K562 (cell line): Measurements from ENCODE around the gene RBM20. TPM values are rescaled to one million over a fixed set of nuclear protein-coding genes. Genes with fewer than 3 reads are reported as not detected.

Source experiments
- ARHGAP35 ChIP-seq: fragments of 450-650 bp; IDR thresholded peaks from 2 replicates; pipeline ENCODE4 v1.6.1; 2018; ENCODE audit not compliant: partially characterized antibody
- EP400 ChIP-seq: fragments of 450-650 bp; IDR thresholded peaks from 2 replicates; pipeline ENCODE4 v1.6.1; 2017; ENCODE audit warnings: antibody characterized with exemption, mild to moderate bottlenecking, moderate library complexity
- GTF2F1 ChIP-seq: IDR thresholded peaks from 2 replicates; pipeline ENCODE4 v1.6.1; 2011; ENCODE audit warnings: low read depth, low read length, improper control_type of control experiment
- KDM5B ChIP-seq: fragments of 200-600 bp; sonication (generic); IDR thresholded peaks from 2 replicates; pipeline ENCODE4 v1.6.1; 2012; ENCODE audit warnings: low read depth, mild to moderate bottlenecking, moderate library complexity, low read length, control low read depth, inconsistent platforms; ENCODE audit not compliant: insufficient replicate concordance
- MTA2 ChIP-seq: fragments of 450-650 bp; IDR thresholded peaks from 2 replicates; pipeline ENCODE4 v1.6.1; 2016; ENCODE audit warnings: low read depth
- MXI1 ChIP-seq: IDR thresholded peaks from 2 replicates; pipeline ENCODE4 v1.6.1; 2011; ENCODE audit warnings: low read depth, mild to moderate bottlenecking, improper control_type of control experiment, low read length
- RFX5 ChIP-seq: IDR thresholded peaks from 2 replicates; pipeline ENCODE4 v1.6.1; 2011; ENCODE audit warnings: low read depth, mild to moderate bottlenecking, improper control_type of control experiment, low read length
- SUPT5H ChIP-seq: fragments of 450-650 bp; IDR thresholded peaks from 2 replicates; pipeline ENCODE4 v1.6.1; 2016
- polyA plus RNA-seq, 8 experiments: library from polyadenylated mRNA; depleted of rRNA in 4 of 8; stranded (reverse) in 5 of 8; unstranded in 3 of 8; fragments of >200 nt; fragmentation: Nextera tagmentation in 2 of 8; fragmentation: Illumina TruSeq in 1 of 8; extraction: Ambion mirVana in 2 of 8; extraction: Trizol in 1 of 8; gene quantifications; 2 replicates each; pipeline versions ENCODE4 v1.2.1 to v1.2.3, GENCODE V29; 2011 to 2014; ENCODE audit warnings: inconsistent platforms in 1 of 8, missing spikeins in 1 of 8
- total RNA-seq, 7 experiments: library from RNA; depleted of rRNA in 6 of 7; stranded (reverse); fragments of >200 nt in 6 of 7; fragmentation: Illumina TruSeq in 2 of 7; extraction: Trizol in 2 of 7; gene quantifications; 2 replicates each; pipeline versions ENCODE4 v1.2.1 to v1.2.3, GENCODE V29; 2011 to 2021; ENCODE audit warnings: low replicate concordance in 1 of 7
- TF ChIP-seq, protein P1 (sequence below): fragments of 450-650 bp; IDR thresholded peaks from 2 replicates; pipeline ENCODE4 v1.6.1; 2017; ENCODE audit warnings: antibody characterized with exemption, mild to moderate bottlenecking
- TF ChIP-seq, protein P2 (sequence below): IDR thresholded peaks from 3 replicates; pipeline ENCODE4 v1.6.1; 2011; ENCODE audit warnings: borderline replicate concordance, mild to moderate bottlenecking, moderate library complexity; ENCODE audit not compliant: insufficient read length; ENCODE audit errors: extremely low read depth

RBM20 gene
- total and polyA plus RNA-seq, 9 of the 15 experiments (the other 6 are each of a cell fraction or from before 2014, with no cell fraction given) = 0.63 to 5.7 (median 3.2) TPM

DNA sequence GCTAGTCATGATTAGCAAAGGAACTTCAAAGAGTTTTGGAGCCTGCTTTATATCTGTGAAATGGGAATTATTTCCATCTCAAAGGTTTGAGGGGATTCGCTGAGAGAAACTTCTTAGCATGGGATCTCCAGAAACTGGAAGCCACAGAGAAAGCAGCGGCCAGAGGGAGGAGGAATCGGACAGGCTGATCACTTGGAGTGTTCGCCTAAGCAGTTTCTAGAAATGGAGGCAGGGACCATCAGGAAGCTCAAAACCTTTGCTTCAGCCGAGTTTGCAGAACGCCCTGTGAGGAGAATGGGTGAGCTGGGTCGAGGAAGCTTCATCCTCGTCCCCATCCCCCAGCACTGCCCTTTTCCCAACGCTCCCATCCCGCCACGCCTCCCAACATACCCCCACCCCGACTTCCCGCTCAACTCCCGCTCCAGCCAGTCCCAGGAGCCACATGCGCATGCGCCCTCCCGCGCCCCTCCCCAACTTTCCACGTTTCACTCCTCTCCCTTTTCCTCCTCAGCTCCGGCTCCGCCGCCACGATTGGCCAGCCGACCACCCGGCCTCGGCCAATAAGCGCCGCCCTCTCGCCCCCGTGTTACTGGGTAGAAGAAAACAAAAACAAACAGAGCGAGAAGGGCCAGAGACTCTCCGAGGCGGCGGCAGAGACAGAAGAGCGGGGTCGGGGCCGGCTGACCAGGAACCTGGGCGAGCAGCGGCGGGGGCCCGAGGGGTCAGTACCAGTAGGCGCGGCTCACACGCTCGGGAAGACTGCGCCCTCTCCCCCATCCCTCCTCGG is 227.4 kb downstream of the RBM20 start, which contains the start of gene PDCD4 (continued):
- TF ChIP-seq, protein P1, sequence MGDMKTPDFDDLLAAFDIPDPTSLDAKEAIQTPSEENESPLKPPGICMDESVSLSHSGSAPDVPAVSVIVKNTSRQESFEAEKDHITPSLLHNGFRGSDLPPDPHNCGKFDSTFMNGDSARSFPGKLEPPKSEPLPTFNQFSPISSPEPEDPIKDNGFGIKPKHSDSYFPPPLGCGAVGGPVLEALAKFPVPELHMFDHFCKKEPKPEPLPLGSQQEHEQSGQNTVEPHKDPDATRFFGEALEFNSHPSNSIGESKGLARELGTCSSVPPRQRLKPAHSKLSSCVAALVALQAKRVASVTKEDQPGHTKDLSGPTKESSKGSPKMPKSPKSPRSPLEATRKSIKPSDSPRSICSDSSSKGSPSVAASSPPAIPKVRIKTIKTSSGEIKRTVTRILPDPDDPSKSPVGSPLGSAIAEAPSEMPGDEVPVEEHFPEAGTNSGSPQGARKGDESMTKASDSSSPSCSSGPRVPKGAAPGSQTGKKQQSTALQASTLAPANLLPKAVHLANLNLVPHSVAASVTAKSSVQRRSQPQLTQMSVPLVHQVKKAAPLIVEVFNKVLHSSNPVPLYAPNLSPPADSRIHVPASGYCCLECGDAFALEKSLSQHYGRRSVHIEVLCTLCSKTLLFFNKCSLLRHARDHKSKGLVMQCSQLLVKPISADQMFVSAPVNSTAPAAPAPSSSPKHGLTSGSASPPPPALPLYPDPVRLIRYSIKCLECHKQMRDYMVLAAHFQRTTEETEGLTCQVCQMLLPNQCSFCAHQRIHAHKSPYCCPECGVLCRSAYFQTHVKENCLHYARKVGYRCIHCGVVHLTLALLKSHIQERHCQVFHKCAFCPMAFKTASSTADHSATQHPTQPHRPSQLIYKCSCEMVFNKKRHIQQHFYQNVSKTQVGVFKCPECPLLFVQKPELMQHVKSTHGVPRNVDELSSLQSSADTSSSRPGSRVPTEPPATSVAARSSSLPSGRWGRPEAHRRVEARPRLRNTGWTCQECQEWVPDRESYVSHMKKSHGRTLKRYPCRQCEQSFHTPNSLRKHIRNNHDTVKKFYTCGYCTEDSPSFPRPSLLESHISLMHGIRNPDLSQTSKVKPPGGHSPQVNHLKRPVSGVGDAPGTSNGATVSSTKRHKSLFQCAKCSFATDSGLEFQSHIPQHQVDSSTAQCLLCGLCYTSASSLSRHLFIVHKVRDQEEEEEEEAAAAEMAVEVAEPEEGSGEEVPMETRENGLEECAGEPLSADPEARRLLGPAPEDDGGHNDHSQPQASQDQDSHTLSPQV = peak; percentile 44; the same call in 1 of the 2 replicates
- TF ChIP-seq KDM5B (peak; percentile 63), GTF2F1 (no peak), MTA2 (no peak), ARHGAP35 (no peak), SUPT5H (peak; percentile 75), RFX5 (peak; percentile 94), MXI1 (no peak), EP400 (peak; percentile 68)
- TF ChIP-seq, protein P2, sequence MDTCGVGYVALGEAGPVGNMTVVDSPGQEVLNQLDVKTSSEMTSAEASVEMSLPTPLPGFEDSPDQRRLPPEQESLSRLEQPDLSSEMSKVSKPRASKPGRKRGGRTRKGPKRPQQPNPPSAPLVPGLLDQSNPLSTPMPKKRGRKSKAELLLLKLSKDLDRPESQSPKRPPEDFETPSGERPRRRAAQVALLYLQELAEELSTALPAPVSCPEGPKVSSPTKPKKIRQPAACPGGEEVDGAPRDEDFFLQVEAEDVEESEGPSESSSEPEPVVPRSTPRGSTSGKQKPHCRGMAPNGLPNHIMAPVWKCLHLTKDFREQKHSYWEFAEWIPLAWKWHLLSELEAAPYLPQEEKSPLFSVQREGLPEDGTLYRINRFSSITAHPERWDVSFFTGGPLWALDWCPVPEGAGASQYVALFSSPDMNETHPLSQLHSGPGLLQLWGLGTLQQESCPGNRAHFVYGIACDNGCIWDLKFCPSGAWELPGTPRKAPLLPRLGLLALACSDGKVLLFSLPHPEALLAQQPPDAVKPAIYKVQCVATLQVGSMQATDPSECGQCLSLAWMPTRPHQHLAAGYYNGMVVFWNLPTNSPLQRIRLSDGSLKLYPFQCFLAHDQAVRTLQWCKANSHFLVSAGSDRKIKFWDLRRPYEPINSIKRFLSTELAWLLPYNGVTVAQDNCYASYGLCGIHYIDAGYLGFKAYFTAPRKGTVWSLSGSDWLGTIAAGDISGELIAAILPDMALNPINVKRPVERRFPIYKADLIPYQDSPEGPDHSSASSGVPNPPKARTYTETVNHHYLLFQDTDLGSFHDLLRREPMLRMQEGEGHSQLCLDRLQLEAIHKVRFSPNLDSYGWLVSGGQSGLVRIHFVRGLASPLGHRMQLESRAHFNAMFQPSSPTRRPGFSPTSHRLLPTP = no peak
